ENCODE data around the gene ATXN2.
"Not testable (repeated sequence)": the region's sequence is repeated elsewhere in the genome, so short reads cannot be mapped to it uniquely, and the experiment has no call there.

ATXN2 gene

GRCh38 chr12:111573476-111573875, 25.6 kb downstream of the ATXN2 start:
- DNase-seq = no peak

- no peak for DNase-seq
Observed at GRCh38 chr12:111570084-111570961, 28.8 kb downstream of the ATXN2 start.

- no peak for DNase-seq
Observed at GRCh38 chr12:111569363-111570083, 29.6 kb downstream of the ATXN2 start.

DNA sequence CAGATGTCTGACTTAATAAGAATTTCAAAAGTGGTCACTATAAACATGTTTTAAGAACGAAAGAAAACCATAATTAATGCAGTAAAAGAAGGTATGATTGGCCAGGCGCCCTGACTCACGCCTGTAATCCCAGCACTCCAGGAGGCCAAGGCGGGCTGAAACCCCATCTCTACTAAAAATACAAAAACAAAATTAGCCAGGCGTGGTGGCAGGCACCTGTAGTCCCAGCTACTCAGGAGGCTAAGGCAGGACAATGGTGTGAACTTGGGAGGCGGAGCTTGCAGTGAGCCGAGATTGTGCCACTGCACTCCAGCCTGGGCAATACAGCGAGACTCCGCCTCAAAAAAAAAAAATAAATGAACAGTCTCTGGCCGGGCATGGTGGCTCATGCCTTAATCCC, 38.3 kb downstream of the ATXN2 start:
- not testable (repeated sequence) for DNase-seq

DNA sequence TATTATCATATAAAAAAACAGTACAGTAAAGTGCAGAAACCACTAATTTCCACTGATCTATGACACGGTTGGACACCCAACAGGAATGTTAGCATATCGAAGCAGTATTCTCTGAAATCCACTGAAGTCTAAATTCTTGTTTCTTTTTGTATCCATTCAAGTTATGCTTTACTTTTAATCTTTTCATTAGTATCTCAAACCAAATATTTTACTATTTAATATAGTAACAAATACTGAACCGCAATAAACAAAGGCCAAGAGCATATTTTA, 41.1 kb downstream of the ATXN2 start:
- no peak for DNase-seq

DNA sequence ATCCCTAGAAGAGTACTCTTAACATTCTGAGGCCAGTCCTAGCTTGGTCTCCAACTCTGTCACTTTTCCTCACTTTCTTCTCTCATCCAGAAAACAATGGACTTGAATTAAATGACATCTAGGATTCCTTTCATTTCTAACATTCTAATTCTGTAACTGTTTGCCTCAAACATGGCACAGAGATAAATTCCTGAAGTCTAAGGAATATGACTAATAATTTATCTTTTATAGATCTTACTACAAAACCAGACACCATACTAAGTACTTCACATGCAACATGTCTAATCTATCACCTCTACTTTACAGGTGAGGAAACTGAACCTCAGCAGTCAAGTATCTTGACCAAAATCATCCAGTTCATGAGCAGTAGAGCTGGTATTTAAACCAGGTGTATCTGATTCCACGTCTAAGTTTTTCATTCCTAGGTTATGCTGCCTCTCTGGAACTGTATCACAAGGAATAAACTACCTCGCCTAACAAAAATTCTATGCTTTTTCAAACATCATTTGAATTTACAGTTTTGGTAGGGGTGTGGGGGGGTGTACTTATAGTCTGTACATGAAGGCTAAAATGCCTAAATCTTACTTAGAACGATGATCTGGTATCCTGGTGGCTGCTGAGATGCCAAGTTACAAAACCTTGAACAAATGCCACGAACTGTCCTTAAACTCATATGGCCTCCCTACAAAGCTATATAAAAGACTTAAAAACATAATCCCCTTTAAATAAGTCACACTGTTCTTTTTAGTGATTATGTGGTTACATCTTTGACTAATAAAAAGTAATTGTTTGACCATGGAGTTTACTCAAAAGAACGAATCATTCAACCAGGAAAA, 41.6 kb downstream of the ATXN2 start:
- DNase-seq = no peak

DNA sequence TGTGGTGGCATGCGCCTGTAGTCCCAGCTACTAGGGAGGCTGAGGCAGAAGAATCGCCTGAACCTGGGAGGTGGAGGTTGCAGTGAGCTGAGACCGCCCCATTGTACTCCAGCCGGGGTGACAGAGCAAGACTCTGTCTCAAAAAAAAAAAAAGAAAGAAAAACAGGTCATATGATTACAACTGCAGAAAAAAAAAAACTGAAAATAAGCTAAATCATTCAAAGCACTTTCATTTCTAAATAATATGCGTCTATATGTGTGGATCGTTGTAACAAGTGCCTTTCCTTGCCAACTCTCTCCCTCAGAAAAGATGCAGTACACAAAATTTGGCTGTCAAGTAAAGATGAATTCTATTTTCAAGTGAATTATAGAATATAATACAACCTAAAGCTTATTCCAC, 42.4 kb downstream of the ATXN2 start:
- no peak for DNase-seq

DNA sequence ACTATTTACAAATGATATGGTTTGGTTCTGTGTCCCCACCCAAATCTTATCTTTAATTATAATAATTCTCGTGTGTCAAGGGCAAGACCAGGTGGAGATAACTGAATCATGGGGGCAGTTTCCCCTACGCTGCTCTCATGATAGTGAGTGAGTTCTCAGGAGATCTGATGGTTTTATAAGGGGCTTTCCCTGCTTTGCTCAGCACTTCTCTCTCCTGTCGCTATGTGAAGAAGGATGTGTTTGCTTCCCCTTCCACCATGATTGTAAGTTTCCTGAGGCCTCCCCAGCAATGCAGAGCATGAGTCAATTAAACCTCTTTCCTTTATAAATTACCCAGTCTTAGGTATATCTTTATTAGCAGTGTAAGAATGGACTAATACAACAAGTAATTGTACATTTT, 43.8 kb downstream of the ATXN2 start:
- DNase-seq = not testable (repeated sequence)

GRCh38 chr12:111546758-111547383, 52.2 kb downstream of the ATXN2 start:
- DNase-seq = no peak

DNA sequence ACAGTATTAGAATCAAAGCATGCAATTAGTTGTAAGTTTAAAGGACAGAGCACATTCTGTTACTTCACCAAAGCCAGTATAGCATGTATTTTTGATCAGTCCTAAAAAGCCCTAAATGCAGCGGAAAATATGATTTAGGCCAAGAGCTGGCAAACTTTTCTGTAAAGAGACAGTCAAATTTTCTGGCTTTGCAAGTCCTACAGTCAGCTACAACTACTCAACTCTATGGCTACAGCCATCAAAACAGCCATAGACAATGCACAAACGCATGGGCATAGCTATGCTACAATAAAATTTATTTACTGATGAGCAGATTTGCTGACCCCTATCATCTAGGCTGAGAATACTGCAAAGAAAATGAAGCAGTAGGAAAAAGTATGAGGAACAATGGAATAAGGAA, 52.9 kb downstream of the ATXN2 start:
- DNase-seq = no peak

GRCh38 chr12:111544032-111544431, 55.1 kb downstream of the ATXN2 start:
- DNase-seq = no peak

- no peak for DNase-seq
Observed at GRCh38 chr12:111532751-111533150, 66.4 kb downstream of the ATXN2 start.

- DNase-seq = no peak
Observed at GRCh38 chr12:111529424-111530368, 69.4 kb downstream of the ATXN2 start.

DNA sequence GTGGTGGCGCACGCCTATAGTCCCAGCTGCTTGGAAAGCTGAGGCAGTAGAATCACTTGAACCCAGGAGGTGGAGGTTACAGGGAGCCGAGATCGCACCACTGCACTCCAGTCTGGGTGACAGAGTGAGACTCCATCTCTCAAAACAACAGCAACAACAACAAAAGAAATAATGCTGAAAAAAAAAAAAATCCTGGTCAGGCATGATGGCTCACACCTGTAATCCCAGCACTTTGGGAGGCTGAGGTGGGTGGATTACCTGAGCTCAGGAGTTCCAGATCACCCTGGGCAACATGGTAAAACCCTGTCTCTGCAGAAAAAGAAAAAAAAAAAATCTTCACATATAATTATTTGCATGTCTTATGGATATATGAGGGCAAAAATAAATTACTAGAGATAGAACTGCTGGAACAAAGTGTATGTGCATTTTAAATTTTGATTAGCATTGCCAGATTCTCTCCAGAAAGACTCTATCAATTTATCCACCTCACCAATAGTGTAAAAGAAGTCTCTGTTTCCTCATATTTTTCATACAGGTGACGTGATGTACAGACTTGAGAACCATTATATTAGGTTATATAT, 75.4 kb downstream of the ATXN2 start:
- DNase-seq = no peak

GRCh38 chr12:111521801-111522200, 77.3 kb downstream of the ATXN2 start:
- DNase-seq = no peak

DNA sequence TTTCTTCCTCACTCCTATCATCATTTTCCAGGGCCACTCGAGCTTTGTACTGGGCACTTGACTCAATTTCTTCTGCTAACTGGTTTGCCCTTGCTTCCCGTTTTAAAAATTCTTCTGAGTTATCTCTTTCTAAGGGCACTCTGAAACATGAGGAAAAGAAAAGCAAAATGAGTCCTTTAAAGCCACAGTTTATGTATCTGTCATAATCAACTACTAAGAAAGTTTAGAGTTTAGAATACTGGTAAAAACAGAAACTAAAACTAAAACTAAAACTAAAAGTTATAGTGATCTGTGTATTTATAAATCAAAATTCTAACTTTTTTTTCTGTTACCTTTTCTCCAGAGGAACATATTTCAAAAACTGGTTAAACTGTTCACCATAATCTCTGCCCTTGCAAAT, 79.2 kb downstream of the ATXN2 start:
- DNase-seq = no peak

DNA sequence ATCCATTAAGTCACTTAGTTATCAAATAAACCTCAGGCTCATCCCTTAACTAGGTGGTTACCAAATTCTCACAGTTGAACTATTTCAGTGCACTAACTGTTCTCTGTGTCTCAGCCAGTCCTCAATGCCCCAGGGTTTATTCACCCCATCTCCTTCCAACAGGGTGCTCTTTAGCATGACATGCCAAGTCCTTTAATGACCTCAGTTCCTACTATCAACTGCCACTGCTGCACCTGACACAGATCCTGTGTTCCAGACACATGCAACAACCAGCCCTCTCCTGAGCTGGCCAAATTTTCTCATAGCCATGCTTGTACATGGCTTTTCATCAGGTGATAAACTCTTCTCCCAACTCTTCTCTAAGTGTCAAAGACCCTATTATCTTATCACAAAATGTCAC, 80.0 kb downstream of the ATXN2 start:
- DNase-seq = no peak

DNA sequence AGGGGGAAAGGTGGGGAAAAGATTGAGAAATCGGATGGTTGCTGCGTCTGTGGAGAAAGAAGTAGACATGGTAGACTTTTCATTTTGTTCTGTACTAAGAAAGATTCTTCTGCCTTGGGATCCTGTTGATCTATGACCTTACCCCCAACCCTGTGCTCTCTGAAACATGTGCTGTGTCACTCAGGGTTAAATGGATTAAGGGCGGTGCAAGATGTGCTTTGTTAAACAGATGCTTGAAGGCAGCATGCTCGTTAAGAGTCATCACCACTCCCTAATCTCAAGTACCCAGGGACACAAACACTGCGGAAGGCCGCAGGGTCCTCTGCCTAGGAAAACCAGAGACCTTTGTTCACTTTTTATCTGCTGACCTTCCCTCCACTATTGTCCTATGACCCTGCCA, 91.4 kb downstream of the ATXN2 start:
- not testable (repeated sequence) for DNase-seq

GRCh38 chr12:111507258-111507657, 91.9 kb downstream of the ATXN2 start:
- DNase-seq = not testable (repeated sequence)

DNA sequence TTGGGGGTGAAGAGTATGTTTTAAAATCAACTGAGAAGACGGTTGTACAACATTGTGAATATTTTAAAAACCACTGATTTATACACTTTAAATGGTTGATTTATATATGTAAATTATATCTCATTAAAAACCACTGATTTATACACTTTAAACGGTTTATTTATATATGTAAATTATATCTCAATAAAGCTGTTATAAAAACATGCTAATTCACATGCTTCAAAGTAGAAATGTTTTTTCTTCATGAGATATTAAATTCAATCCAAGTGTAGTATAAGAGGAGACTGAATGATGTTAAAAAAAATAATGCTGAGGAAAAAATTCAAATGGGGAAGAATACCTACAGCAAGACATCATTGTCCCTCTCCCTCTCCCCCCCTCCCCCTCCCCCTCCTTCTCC, 92.9 kb downstream of the ATXN2 start:
- no peak for DNase-seq

GRCh38 chr12:111505601-111506036, 93.5 kb downstream of the ATXN2 start:
- DNase-seq = no peak

GRCh38 chr12:111503116-111503515, 96.0 kb downstream of the ATXN2 start:
- DNase-seq = no peak

Measured in NCI-H1048 (cell line).